Glomerular visceral epithelial cell (primary cell): Measurements from ENCODE around the gene OOSP4A.
A peak's percentile ranks its signal among the peaks of the same experiment; 100 is the strongest.
"Not testable (repeated sequence)": the region's sequence is repeated elsewhere in the genome, so short reads cannot be mapped to it uniquely, and the experiment has no call there.

Experiments used
- DNase-seq: peaks from one replicate; pipeline ENCODE4 v3.0.0-alpha.2; 2016; ENCODE audit errors: extremely low spot score

The OOSP4A gene

GRCh38 chr11:59981106-59981770 is 17.4 kb downstream of the OOSP4A start:
- no peak for DNase-seq

GRCh38 chr11:59982037-59982436 is 18.2 kb downstream of the OOSP4A start:
- DNase-seq, result not testable (repeated sequence)

- no peak for DNase-seq
Measured at GRCh38 chr11:59983212-59983611, 19.4 kb downstream of the OOSP4A start.

- no peak for DNase-seq
Measured at GRCh38 chr11:59984368-59984767, 20.5 kb downstream of the OOSP4A start.

GRCh38 chr11:59990421-59990820 is 26.6 kb downstream of the OOSP4A start:
- DNase-seq, result no peak

- no peak for DNase-seq
Measured at GRCh38 chr11:59992425-59992824, 28.6 kb downstream of the OOSP4A start.

GRCh38 chr11:59997800-59998199 is 34.0 kb downstream of the OOSP4A start:
- DNase-seq, result no peak

- DNase-seq, result no peak
Measured at GRCh38 chr11:59999691-60000090, 35.9 kb downstream of the OOSP4A start.

- DNase-seq, result no peak
Measured at GRCh38 chr11:60003729-60004128, 39.9 kb downstream of the OOSP4A start.

- DNase-seq, result peak; percentile 10
Measured at GRCh38 chr11:60005360-60005759, 41.5 kb downstream of the OOSP4A start.

GRCh38 chr11:60016881-60017280 is 53.0 kb downstream of the OOSP4A start, which contains the start of gene OOSP4B:
TSS of gene OOSP4B (plus strand) at chr11:60017181.
- no peak for DNase-seq

GRCh38 chr11:60018058-60018457 is 54.2 kb downstream of the OOSP4A start:
- DNase-seq, result no peak
